ENCODE results near the gene TBP.
"Not testable (repeated sequence)": the region's sequence is repeated elsewhere in the genome, so short reads cannot be mapped to it uniquely, and the experiment has no call there.

TBP gene

DNA sequence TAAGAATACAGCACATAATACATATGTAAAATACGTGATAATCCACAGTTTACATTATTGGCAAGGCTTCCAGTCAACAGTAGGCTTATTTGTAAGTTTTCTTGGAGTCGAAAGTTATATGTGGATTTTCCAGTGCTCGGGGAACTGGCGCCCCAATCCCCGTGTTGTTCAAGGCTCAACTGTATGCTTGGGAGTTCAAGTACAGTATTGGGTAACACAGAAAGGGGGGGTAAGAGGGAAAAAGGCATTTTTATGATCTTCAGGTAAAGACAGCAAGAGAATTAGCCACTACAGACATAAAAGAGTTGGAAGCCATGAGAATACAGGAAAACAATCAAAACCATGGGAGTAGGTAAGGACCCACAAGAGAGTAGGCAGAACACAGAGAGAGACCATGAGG is 17.5 kb upstream of the TBP start:
- FAIRE-seq = no peak

DNA sequence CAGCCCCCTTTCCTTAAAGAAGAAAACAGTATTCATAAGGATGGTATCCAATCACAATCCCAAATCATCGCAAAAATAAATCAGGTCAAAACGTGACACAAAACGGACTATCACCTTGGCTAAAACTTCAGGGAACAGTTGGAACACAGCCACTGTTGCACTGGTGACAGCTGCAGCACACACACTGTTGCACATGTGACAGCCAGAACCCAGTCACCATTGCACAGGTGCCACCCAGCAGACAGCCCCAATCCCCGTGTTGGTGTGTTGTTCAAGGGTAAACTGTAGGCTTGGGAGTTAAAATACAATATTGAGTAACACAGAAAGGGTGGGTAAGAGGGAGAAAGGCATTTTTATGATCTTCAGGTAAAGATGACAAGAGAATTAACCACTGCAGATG is 16.8 kb upstream of the TBP start:
- FAIRE-seq = no peak

DNA sequence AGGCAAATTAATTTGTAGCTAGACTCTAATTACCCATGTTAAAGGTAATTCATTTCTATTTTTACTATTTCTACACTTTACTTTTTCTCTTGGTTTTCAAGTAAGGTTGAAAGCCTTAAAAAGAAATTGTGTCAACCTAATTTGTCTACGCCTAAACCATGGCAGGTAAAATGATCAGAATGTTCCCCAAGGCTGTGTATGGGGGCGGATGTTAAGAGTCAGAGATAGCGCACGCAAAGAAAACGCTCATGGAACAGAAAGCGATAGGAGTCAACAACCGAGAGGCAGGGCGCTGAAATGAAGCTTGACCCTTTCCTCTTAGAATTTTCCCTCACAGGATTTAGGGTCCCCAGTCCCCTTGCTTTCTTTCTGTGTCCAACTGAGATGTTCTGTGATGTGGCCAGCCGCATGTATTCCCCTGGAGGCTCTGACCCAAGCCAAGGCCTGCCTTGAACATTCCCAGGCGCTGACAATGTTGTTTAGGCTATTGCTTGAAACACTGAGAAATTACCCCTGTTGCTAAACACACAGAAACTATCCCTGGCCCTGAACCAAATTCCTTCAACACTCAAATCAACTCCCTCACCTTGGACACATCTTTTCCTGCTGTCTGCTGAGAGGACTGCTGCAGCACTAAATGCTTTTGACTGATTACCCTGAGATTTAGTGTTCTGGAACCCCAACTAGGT is 12.0 kb upstream of the TBP start:
- no peak for FAIRE-seq

DNA sequence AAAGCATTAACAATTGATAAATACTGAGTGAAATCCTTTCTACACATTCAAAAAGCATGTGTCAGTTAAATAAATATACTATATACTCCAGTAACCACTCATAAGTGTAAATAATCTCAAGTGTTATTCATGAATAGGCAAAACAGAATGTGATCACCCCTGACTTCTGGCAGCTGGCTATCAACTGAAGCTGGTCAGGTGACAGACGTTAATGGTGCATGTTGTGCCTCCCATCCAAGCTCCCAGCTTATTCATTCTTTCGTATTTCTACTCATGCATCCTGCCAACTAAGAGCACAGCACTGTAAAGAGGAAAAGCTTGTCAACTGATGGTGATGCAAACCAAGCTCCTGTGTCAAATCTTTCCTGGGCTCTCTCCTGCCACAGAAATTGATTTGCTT is 8.8 kb upstream of the TBP start:
- FAIRE-seq = no peak

DNA sequence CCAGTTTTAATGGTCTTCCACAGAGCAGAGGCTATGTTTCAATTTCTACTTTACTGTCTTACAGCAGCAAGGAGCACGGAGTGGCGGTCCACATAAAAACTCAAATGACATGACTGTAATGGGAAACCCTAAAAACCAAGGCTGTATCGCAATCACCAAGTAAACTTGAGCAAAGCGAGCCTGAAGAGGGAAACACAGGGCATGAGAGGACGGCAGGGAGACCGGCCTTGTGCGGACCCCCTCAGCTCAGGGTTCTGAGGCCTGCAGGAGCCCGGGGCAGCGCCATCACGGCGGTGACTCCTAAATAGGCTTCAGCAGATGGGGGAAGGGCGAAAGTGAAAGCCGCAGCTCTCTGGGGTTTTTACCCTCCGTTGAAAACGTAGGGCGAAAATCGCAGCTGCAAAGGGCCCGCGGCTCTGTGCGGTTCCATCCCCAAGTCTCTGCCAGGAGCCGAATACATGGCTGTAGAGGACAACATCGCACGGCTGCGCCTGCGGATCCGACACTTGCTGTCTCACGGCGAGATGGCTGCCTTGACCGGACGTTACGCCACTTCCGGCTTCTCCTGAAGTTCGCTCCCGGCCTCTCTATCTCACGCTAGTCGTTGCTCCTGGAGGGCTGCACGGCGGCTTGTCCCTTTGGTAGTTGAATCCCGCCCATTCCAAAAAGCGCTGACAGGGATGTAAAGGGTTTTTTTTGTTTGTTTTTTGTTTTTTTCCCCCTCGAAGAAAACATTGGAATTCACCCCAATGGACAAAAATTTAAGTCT is 1.2 kb upstream of the TBP start, which contains the start of gene PSMB1:
TSS of gene PSMB1 (minus strand) at position 543 of the 769 bp plus-strand sequence. CDS start at position 478, 65 bp downstream.
- FAIRE-seq = peak; percentile 87

GRCh38 chr6:170553534-170554012 is 596 bp upstream of the TBP start:
- FAIRE-seq = no peak

- FAIRE-seq = no peak
These were observed 598 bp downstream of the TBP start for GRCh38 chr6:170554796-170555137.

- no peak for FAIRE-seq
These were observed 1.1 kb downstream of the TBP start for GRCh38 chr6:170555305-170555704.

GRCh38 chr6:170561555-170561954 is 7.4 kb downstream of the TBP start:
- no peak for FAIRE-seq

DNA sequence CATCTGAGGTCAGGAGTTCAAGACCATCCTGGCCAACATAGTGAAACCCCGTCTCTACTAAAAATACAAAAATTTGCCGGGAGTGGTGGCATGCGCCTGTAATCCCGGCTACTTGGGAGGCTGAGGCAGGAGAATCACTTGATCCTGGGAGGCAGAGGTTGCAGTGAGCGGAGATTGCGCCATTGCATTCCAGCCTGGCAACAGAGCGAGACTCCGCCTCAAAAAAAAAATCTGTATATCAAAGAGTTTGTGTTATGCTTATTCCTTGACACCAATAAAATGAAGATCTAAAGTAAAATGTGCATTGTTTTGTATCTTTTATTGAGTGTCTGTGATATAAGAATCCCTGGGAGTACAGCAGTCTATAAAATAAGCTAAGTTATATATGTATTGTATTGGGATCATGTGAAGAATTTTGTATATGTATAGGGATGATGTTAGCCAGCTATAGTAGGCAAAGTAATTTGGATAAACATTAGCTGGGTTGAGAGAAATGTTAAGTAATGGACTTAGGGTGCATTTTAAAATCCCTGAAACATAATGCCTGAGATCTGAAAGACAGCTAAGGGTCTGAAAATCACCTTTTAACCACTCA is 10.9 kb downstream of the TBP start:
- FAIRE-seq = no peak

- FAIRE-seq = no peak
These were observed 18.7 kb downstream of the TBP start for GRCh38 chr6:170572704-170573466.

DNA sequence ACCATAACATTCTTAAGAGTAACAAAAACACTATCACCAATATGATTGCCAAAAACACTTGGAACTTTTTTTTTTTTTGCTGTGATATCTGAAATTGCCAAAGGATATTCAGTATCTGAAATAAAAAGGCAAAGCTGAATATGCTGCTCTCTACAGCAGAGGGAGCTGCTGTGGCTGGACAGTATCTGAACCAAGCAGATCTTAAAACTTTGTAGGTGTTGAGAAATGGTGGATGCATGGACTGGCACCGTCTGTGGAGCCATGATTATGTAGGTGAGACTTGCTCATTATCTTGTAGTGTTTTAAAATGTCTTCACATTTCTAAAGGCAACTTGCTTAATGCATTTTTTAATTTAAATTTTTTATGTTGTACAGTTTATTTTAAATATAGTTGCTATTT is 21.1 kb downstream of the TBP start:
- peak; percentile 43 for FAIRE-seq

GRCh38 chr6:170578909-170579308 is 24.7 kb downstream of the TBP start:
- no peak for FAIRE-seq

DNA sequence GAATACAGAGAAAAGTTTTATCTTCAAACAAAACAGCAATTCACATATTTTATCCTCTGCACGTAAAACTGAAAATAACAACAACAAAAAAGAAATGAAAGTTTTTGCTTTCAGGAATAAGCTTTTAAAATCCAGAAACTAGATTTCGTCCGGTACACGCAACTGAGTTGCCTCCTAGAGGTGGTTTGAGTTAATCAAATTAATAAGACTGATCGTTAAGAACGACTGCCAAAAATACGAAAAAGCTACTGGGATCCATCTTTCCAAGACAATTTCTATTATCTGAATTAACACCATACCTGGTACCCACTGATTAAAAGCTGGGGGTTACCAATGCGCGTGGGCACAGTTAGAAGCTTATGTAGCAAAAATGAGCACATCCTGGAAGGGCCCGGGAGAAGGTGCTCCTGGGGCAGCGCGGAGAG is 29.6 kb downstream of the TBP start:
- no peak for FAIRE-seq

DNA sequence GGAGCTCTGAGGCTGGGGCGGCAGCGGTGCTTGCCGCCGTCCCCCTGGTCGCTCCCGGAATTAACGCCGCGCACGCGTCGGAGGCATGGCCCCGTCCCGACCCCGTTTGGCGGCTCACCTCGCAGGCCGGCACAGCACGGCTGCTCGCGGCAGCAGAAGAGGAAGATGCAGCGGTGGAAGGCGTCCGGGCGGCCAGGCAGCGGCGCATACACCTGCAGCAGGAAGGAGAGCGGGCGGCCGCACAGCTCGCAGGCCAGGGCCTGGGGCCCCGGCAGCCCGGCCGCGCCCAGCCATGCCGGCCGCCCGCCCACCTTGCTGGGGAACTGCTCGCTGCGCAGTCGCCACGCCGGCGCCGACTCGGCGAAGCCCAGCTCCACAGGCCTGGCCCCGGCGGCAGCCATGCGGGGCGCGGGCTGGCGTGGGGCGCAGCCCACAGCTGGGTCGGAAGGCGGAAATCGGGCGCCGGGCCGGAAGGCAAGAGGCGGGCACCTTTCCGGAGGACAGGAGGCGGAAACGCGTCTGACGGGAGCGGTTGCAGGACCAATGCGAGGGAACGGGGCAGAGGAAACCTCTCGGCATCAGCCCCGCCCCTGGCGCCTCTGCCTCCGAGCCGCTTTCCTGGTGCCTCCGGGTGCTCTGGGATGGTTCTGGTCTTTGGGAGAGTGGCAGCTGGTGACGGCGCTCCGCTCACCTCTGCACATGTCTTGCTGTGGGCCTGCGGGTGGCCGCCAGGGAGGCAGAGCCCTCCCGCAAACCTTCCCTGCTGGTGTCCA is 30.2 kb downstream of the TBP start, which contains the start of gene PDCD2:
TSS of gene PDCD2 (minus strand) at position 457 of the 773 bp plus-strand sequence. CDS start at position 401, 56 bp downstream.
- FAIRE-seq = no peak

GRCh38 chr6:170584954-170585498 is 30.9 kb downstream of the TBP start:
- FAIRE-seq = no peak

- FAIRE-seq = no peak
These were observed 36.6 kb downstream of the TBP start for GRCh38 chr6:170590725-170591124.

DNA sequence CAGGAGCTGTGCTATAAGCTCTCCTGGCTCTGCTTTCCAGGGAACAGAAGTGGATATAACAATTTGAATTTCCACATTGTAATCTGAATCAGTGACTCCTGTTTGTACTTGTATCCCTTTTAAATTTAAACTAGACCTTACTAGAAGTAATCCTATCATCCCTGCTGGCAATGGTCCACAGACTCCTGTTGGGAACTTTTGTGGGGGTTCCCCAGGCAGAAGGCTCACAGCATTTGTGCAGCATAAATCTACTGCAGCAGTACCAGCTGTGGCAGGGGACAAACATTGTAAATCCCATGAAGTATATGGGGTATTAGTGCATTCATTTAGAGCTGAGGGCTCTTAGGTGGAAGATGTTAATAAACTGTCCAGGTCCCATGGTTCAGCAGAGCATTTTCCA is 42.3 kb downstream of the TBP start:
- no peak for FAIRE-seq

GRCh38 chr6:170597278-170597677 is 43.1 kb downstream of the TBP start:
- FAIRE-seq = no peak

DNA sequence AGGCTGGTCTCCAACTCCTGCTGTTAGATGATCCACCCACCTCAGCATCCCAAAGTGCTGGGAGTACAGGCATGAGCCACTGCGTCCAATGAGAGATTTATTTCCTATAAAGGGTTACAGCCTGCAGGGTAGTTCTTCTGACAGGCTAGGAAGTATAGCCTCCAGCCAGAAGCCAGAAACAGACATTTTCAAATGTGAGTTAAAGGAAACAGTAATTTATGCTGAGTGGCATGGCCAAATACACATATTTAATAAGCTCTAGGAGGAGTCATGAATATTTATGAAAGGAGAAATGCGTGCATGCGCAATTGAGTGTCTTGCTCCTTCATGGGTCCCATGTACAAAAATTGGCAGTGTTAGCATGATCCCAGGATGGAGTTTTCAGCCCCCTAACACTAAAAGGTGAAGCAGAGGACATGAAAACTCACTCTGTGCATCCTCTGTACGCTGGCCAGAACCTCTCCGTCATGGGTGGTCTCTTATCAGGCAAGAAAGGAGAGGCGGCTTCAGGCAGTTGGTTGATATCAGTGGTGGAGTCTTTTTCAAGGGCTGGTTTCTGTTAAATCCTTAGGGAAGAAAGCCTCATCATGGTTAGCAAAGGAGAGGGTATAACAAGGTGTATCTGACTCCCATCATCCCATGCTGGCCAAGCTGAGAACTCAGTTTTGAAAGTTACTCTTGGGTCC is 51.5 kb downstream of the TBP start:
- no peak for FAIRE-seq

DNA sequence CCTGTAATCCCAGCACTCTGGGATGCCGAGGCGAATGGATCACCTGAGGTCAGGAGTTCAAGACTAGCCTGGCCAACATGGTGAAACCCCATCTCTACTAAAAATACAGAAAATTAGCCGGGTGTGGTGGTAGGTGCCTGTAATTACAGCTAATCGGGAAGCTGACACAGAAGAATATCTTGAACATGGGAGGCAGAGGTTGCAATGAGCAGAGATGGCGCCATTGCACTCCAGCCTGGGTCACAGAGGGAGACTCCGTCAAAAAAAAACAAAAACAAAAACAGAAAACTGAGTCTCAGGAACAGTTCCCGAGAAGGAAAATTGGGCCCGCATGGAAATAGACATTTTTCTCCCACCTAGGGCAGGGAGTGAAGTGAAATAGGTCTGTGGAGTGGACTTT is 55.1 kb downstream of the TBP start:
- not testable (repeated sequence) for FAIRE-seq
